Cardiac septum (tissue), 1 donor: Measurements from ENCODE around the gene TFB2M. TPM values are rescaled to one million over a fixed set of nuclear protein-coding genes. Genes with fewer than 3 reads are reported as not detected.
"Not testable (repeated sequence)": the region's sequence is repeated elsewhere in the genome, so short reads cannot be mapped to it uniquely, and the experiment has no call there.

Experiments
- DNase-seq: peaks from one replicate; pipeline ENCODE4 v3.0.0-alpha.2; 2020; ENCODE audit warnings: low spot score
- intact Hi-C: fragments of 100-400 bp; cut with DNase I; formaldehyde crosslinking; loops from one replicate; pipeline ENCODE4 v1.14.0; 2022
- total RNA-seq: library from RNA; stranded (reverse); fragmentation: NEBNext Ultra II Directional; extraction: Animal tissue kit (Norgen Biotek cat#: 25700); gene quantifications from one replicate; pipeline ENCODE4 v1.2.1, GENCODE V29; 2021
- donor health status: DM: no; HTN: no; CAD: no.

The TFB2M gene
- total RNA-seq, 1 donor from 2014 or later, result 9.6 TPM

DNA sequence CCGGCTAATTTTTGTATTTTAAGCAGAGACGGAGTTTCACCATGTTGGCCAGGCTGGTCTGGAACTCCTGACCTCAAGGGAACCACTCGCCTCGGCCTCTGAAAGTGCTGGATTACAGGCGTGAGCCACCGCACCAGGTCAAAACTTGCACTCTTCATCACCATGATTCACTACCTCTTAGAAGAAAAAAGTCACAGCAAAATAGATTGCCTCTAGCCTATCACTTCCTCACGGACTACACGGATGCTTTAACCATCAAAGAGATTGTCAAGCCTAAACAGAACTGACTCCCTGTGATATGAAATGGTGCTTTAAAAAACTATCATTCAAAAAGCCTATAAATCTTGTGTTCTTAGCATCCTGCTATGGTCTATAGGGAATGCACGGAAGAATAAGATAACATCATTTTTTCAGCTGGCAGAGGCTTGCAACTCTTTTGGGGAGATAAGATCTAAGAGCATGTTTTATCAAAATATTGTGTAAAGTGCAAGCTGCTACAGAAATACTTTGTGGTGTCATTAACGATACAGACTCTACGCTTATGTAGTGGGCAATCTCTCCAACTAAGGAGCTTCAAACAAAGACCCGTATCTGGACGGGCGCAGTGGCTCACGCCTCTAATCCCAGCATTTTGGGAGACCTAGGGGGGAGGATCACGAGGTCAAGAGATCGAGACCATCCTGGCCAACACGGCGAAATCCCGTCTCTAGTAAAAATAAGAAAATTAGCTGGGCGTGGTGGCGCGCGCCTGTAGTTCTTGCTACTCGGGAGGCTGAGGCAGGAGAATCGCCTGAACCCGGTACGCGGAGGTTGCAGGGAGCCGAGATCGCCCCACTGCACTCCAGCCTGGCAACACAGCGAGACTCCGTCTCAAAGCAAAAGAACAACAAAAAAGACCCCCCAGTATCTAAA, 966 bp downstream of the TFB2M start:
- intact Hi-C loops, result loop anchor here (5.0 to 10.0 kb wide), 4 partner anchors 58 to 160 kb away; partner anchors contain the start of genes SCCPDH and SMYD3
- DNase-seq, result no peak

DNA sequence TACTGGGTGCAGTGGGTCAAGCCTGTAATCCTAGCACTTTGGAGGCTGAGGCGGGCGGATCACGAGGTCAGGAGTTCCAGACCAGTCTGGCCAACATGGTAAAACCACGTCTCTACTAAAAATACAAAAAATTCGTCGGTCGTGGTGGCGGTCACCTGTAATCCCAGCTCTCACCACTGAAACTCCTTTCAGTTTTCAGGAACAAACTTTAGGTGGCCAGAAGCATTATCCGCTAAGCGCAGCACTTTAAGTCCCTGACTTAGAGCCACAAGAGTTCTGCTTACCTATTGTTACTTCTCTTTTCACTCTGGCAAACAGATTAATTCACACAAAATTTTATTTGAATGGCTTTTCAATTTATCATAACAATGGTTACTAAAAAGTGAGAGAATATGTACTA, 5.2 kb downstream of the TFB2M start:
- intact Hi-C loops, result loop anchor here (10.0 kb wide), 1 partner anchor 164 kb away; the partner anchor contains the start of gene SCCPDH
- DNase-seq, result not testable (repeated sequence)

GRCh38 chr1:246559310-246559709, 6.8 kb downstream of the TFB2M start:
- no peak for DNase-seq
- intact Hi-C loops, result no loop called here

DNA sequence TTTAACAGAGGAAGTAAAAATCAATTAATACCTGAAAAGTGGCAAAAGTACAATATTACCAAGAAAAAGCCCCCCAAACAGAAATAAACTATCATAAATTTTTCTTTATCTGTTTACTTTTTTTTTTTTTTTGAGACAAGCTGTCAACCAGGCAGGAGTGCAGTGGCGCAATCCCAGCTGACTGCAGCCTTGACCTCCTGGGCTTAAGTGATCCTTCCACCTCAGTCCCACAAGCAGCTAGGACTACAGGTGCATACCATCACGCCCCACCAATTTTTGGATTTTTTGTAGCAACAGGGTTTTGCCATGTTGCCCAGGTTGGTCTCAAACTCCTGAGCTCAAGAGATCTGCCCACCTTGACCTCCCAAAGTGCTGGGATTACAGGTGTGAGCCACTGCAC, 8.0 kb downstream of the TFB2M start:
- intact Hi-C loops, result no loop called here
- no peak for DNase-seq

DNA sequence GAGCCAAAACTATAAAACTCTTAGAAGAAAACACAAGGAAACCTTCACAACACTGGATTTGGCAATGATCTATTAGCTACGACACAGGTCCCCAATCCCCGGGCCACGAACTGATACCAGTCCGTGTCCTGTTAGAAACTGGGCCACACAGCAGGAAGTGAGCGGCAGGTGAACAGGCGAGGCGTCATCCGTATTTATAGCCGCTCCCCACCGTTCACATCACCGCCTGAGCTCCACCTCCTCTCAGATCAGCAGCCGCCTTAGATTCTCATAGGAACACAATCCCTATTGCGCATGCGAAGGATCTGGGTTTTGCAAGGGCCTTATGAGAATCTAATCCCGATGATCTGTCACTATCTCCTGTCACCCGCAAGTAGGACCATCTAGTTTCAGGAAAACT, 11.9 kb downstream of the TFB2M start:
- DNase-seq, result no peak
- intact Hi-C loops, result no loop called here

- intact Hi-C loops, result no loop called here
- no peak for DNase-seq
Measured at GRCh38 chr1:246552110-246552509, 14.0 kb downstream of the TFB2M start.

DNA sequence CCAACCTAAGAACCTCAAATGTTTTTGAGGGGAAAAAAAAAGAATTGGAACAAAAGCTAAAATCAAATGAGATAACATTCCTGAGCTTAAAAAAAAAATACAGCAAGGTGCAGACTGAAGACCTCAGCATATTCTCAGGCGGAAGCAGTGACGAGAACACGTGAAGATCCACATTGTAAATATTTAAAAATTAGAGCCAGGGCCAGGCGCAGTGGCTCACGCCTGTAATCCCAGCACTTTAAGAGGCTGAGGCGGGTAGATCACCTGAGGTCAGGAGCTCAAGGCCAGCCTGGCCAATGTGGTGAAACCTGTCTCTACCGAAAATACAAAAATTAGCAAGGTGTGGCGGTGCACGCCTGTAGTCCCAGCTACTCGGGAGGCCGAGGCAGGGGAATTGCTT, 15.7 kb downstream of the TFB2M start:
- intact Hi-C loops, result no loop called here
- no peak for DNase-seq

DNA sequence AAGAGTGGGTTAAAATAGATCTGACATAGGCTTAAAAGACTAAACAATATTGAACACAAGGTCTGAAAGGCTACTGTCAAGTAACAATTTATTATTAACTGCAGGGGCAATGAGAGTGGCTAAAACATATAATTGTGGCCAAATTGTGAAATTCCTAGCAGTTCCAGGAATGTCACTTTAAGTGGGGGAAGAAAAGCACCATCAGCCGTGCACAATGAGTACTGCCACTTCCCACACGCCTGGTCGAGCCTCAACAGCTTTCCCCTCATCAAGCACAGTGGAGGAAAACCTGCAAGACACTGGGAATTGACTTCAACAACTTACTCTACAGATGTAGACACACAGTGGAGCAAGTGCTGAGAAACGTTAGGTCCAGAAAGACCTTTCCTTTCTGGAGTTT, 16.4 kb downstream of the TFB2M start:
- intact Hi-C loops, result no loop called here
- no peak for DNase-seq

DNA sequence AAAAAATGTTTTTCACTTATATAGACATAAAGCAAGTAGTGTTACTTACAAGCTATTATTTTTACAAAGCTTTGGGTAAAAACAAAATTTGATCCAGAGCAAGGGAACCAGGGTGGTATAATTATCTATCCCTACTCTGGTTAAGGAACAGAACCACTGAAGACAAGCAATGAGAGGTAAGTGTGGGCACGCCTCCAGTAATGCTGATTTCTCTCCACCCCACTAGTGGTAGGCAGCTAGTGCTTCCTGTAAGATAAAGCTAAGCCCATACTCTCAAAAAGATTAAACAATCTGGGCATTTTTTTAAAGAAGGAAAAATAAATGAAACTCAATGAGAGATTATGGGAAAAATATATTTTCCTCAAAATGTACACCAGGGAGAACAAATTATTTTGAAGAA, 22.1 kb downstream of the TFB2M start:
- intact Hi-C loops, result no loop called here

GRCh38 chr1:246540738-246541491, 25.1 kb downstream of the TFB2M start:
- no peak for DNase-seq
- intact Hi-C loops, result no loop called here

More for the DNA sequence above, 22.1 kb downstream of the TFB2M start:
- no peak for DNase-seq

- no peak for DNase-seq
- intact Hi-C loops, result no loop called here
Measured at GRCh38 chr1:246537887-246538286, 28.2 kb downstream of the TFB2M start.

DNA sequence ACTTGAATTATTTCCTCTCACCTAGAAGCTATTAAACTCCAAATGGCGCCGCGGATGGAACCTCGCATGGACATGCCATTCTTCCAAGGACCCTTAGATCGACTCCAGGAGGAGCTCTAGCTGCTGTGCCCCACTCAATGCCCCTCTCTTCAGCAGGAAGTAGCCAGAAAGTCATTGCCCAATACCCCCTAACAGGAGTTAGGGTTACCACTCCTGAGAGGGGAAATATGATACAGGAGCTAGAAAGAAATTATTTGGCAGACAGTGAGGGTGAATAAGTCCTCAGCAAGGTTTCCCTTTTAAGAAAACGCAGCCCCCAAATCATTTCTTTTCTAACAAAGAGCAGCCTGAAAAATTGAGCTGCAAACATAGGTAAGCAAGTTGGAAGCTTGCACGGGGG, 28.6 kb downstream of the TFB2M start:
- intact Hi-C loops, result no loop called here
- no peak for DNase-seq

DNA sequence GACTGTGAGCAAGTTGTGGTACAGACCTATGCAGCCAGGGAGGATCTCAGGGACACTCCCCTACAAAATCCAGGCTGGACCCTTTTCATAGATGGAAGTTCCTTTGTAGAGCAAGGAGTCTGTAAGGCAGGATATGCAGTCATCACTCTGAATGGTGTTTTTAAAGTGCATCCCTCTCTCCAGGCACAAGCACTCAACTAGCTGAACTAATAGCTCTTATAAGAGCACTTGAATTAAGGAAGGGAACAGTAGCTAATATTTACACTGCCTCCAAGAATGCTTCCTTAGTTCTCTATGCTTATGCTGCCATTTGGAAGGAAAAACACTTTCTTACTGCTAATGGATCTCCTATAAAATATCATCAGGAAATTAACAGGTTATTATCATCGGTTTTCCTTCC, 31.9 kb downstream of the TFB2M start:
- no peak for DNase-seq
- intact Hi-C loops, result no loop called here

DNA sequence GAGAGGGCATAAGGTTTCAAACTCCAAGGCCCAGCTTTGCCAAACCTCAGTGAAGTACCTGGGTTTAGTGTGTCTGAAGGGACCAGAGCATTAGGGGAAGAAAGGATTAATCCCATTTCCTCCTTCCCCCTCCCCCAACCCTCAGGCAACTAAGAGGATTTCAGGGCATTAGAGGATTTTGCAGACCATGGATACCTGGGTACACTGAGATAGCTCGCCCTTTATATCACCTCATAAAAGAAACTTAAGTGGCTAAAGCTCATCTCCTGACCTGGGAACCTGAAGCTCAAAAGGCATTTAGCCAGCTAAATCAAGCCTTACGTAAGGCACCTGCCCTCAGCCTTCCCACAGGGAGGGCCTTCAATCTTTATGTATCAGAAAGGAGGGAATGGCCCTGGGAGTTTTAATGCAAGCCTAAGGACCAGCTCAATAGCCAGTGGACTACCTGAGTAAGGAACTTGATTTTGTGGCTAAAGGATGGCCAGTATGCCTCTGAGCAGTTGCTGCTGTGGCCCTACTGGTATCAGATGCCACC, 32.6 kb downstream of the TFB2M start:
- DNase-seq, result no peak
- intact Hi-C loops, result no loop called here

GRCh38 chr1:246532519-246532918, 33.5 kb downstream of the TFB2M start:
- no peak for DNase-seq
- intact Hi-C loops, result no loop called here

- intact Hi-C loops, result no loop called here
- no peak for DNase-seq
Measured at GRCh38 chr1:246530482-246530881, 35.6 kb downstream of the TFB2M start.

GRCh38 chr1:246528933-246529731, 36.9 kb downstream of the TFB2M start:
- intact Hi-C loops, result no loop called here
- no peak for DNase-seq

- intact Hi-C loops, result no loop called here
- DNase-seq, result no peak
Measured at GRCh38 chr1:246527402-246528088, 38.5 kb downstream of the TFB2M start.

DNA sequence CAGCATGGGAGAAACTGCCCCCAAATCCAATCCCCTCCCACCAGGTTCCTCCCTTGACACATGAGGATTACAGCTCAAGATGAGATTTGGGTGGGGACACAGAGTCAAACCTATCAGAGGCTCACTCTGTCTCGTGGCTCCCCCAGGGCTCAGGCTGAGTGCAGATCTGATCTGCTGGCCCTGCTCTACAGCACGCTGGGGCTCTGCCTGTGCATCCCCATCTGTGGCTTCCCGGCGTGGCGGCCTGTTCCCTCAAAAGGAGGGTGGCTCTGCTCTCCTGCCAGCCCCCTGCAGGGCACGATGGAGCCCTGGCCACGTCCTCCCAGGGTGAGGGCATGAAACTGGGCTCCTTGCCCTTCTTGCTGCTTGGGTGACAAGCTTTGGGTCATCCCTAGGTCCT, 39.1 kb downstream of the TFB2M start:
- DNase-seq, result no peak
- intact Hi-C loops, result no loop called here
